Measurements from ENCODE around the gene LZTR1.

The LZTR1 gene

DNA sequence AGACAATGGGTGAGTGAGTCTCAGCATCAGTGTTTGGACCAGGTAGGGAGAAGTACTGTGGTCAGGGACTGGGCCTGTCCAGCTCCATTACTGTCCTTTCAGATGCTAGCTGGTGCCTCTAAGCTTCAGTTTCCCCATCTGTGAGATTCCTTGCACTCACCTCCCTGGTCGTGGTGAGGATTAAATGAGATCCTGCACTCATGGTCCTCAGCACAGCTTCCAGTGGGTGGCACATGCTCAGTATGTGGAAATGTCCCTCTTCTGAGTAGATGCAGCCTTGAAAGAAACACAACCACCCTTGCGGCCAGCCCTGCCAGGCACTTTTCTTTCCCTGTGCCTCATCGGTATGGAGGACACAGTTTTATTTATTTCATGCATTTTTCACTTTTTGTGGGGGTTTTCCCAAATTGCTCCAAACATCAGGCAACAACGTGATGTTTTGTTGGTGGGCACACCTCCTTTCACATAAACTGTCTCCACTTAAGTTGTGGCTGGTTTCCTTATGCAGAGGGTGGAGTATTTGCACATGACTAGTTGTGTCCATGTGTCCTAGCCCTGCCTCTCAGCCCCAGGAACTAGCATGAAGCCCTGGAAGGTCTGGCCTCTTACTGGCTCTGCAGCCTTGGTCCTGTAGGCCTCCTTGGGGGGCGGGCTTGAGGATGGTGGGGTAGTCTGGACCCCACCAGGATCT lies 1.1 kb downstream of the LZTR1 start:
- DNase-seq = no peak

GRCh38 chr22:20985720-20986119 lies 3.6 kb downstream of the LZTR1 start:
- no peak for DNase-seq

DNA sequence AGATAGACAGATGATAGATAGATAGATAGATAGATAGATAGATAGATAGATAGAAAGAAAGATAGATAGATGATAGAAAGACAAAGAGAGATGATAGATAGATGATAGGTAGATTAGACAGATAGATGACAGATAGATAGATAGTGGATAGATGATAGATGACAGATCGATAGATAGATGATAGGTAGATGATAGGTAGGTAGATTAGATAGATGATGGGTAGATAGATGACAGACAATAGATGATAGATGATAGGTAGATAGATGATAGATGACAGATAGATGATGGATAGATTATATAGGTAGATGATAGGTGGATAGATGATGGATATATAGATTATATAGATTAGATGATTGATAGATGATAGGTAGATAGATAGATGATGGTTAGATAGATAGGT lies 4.3 kb downstream of the LZTR1 start:
- no peak for DNase-seq

DNA sequence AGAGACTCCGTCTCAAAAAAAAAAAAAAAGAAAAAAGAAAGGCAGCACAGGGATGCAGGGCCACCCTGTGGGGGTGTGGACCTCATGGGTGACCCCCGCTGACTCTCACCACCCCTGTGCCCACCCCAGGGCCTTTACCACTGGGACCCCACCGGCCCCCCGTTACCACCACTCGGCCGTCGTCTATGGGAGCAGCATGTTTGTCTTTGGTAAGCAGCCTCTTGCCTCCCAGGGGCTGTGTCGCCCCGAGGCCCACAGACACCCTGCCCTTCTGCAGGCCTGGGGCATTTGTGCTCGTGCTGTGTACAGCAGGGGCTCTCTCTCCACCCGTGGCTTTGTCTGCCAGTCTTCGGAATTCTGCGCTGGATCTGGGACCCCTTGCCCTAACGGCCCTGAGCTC lies 5.3 kb downstream of the LZTR1 start:
- DNase-seq = no peak

- DNase-seq = no peak
Observed at GRCh38 chr22:20988573-20989322, 6.7 kb downstream of the LZTR1 start.

DNA sequence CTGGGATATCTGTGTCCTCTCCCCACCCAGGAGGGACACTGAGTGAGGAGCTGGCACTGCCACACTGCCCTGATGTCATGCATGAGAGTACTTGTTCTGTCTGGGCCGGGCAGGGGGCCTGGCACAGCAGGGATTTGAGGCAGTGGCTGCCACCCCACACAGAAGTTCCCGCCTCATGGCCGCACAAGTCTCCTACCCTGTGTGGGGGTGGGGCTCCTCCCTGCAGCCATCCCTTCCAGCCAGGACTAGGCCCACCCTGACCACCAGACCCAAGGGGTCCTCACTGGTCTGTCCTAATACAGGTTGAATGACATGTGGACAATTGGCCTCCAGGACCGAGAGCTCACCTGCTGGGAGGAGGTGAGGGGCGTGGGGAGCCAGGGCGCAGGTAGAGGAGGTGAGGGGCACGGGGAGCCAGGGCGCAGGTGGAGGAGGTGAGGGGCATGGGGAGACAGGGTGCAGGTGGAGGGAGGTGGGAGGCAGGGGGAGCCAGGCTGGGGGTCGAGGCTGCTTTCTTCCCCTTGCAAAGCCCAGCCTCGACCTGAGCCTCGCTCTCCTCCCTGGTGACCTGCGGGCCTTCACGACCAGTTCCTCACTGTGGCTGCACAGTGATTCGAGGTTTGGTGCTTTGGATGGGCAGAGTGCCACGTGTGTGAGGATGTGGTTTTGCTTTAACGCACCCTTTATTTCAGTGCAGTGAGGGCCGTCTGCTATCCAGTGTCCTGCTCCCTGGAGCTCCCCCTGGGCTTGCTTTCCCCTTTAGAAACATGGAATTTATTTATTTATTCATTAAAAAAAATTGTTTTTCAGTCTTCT lies 7.4 kb downstream of the LZTR1 start:
- no peak for DNase-seq

DNA sequence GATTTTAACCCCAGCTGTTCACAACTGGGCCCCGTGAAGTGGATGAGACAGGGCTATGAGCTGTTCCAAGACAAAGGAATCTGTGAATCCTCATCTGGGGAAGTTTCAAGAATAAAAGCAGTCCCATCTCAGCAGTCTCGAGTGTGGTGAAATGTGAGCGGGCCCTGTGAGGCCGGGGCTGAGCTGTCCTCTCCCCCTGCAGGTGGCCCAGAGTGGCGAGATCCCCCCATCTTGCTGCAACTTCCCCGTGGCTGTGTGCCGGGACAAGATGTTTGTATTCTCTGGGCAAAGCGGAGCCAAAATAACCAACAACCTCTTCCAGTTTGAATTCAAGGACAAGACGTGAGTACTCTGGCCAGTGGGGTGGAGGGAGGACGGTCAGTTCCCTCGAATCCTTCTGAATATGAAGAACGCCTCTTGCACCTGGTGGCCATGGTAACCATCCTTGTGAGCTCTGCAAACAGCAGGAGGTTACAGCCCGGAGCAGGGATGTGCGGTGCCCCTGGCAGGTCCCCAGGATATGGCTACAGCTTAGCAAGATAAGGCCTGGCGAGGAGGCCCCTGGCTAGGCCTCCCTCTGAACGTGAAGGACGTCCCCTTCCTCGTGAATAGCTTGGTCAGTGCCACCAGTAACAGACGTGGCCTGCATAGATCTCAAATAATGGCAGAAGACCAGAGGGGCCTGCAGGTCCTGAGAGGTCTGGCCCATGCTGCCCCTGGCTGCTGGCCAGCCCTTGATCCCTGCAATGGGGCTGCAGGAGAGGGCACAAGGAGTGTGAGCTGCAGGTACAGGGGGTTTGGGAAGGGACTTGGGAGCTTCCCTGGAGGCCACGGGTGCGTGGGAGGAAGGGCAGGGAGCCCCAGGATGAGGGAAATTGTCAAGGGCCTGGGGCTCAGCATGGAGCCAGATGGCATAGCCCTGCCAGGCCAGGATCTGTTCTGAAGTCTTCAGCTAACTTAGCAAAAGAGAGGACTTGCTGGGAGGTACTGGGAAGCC lies 8.4 kb downstream of the LZTR1 start:
- DNase-seq = no peak

- DNase-seq = no peak
Observed at GRCh38 chr22:20991252-20992055, 9.4 kb downstream of the LZTR1 start.

GRCh38 chr22:20992056-20992442 lies 10.0 kb downstream of the LZTR1 start:
- no peak for DNase-seq

DNA sequence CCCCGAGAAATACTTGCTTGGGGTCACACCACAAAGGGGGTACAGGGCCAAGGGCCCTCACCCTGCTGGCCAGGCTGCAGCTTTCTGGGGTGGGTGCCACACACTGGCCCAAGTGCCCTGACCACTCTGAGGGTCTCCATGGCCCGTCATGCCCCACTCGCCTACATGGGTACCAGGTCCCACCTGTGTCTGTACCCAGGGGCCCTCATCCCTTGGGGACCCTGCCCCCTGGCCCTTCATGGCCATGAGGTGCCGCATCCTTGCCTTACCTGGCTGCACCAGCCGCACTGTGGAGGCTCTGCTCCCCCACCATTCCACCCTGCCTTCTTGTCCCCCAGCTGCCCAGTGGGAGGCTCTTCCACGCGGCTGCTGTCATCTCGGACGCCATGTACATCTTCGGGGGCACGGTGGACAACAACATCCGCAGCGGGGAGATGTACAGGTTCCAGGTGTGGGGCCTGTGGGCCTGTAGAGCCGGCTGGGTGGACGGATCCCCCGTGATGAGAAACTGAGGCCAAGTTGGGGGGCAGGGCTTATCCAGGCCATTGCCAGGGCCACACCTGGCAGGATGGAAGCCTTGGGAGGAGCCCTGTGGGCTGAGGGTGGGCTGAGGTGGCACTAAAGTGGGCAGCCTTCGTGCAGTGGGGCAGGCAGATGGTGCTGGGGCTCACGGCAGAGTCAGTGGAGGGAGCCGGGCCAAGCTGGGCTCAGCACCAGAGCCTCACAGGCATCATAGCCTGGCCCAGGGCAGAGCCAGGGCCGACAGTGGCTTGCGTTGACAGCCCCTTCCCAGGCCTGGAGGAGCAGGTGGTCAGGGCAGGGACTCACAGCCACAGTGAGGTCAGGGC lies 10.6 kb downstream of the LZTR1 start:
- DNase-seq = no peak

DNA sequence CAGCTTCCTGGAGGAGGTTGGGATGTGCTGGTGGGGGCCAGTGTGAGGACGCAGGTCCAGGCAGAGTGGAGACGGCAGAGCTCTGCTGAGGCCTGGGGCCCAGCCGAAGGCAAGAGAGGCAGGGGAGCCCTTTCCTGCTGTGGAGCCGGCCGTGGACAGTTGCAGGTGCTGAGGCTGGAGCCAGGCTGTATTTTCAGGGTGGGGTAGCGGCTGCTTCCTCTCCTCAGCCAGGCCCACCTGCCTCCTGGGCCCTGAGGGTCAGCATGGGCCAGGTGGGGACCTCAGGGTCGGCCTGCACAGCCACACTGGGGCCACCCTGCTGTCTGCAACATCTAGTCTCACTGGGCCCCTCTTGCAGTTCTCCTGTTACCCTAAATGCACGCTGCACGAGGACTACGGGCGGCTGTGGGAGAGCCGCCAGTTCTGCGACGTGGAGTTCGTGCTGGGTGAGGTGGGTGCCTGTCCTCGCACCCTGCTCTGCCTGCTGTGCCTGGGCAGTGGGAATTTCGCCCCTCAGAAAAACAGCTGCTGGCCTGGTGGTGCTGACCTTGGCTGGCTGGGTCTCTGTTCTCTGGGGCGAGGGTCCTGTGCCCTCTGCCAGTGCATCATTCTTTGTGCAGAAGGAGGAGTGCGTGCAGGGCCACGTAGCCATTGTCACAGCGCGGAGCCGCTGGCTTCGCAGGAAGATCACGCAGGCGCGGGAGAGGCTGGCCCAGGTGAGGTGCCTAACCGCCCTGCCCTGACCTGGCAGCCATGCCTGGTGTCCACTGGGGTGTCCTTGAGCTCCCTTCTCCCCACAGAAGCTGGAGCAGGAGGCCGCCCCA lies 11.4 kb downstream of the LZTR1 start:
- DNase-seq = no peak

- DNase-seq = no peak
Observed at GRCh38 chr22:20994128-20994901, 12.2 kb downstream of the LZTR1 start.

DNA sequence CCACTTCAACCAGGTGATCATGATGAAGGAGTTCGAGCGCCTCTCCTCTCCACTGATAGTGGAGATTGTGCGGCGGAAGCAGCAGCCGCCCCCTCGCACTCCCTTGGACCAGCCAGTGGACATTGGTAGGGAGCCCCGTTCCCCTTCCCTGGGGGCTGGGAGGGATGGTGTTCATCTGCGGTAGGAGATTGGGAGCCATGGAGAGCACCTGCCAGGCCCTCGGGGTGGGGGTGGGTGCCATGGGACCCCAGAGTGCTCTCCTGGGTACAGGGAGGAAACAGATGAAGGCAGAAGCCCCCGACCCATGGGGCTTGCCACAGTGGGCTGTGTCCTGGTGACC lies 12.8 kb downstream of the LZTR1 start:
- no peak for DNase-seq

- no peak for DNase-seq
Observed at GRCh38 chr22:20995329-20996030, 13.4 kb downstream of the LZTR1 start.

DNA sequence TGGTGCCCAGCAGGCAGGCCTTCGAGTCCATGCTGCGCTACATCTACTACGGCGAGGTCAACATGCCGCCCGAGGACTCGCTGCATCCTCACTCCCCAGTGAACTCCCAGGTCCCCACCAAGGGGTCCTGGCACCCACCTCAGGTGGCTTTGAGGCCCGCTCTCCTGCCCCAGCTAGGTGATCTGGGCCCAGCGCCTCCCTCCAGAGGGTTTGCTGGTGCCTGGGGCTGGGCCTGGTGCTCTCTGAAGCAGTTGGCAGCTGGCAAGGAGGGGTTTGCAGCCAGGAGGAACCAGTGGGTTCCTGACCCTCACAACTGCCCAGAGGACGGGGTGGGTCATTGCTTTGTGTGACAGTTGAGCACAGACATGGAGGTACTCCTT lies 13.9 kb downstream of the LZTR1 start:
- DNase-seq = no peak

- DNase-seq = no peak
Observed at GRCh38 chr22:20996598-20997535, 14.8 kb downstream of the LZTR1 start.
